ENCODE results near the gene DNAAF1.

Gene DNAAF1

GRCh38 chr16:84166796-84167695, 21.9 kb downstream of the DNAAF1 start:
- no peak overlapping the region for H3K4me3 ChIP-seq (ENCODE audit: low read depth in 1 of 2, low read length in 2 of 2)
- no peak overlapping the region for H3K9ac ChIP-seq (ENCODE audit: low read length)
- H3K27ac ChIP-seq (ENCODE audit: low read depth, low read length) = no peak overlapping the region
- H3K4me1 ChIP-seq (ENCODE audit: insufficient read depth, low read length) = no peaks in the 10 kb centered on the region
- H3K36me3 ChIP-seq (ENCODE audit: insufficient read depth, low read length) = no peaks in the 10 kb centered on the region
- peaks cover 0 to 5% of the 10 kb centered on the region in 2 donors for H3K27me3 ChIP-seq (ENCODE audit: control insufficient read depth in 1 of 2, insufficient read depth in 2 of 2, low read length in 2 of 2)
- no peaks in the 10 kb centered on the region for H3K9me3 ChIP-seq (ENCODE audit: low read length)

GRCh38 chr16:84169765-84170310, 24.7 kb downstream of the DNAAF1 start:
- H3K27ac ChIP-seq (ENCODE audit: low read depth, low read length) = no peak overlapping the region

GRCh38 chr16:84174396-84174795, 29.3 kb downstream of the DNAAF1 start:
- Histone ChIP-seq H3K9me3 (ENCODE audit: low read length) (no peaks in the 10 kb centered on the region), H3K27ac (ENCODE audit: low read depth, low read length) (no peak overlapping the region), H3K36me3 (ENCODE audit: insufficient read depth, low read length) (peaks cover 5% of the 10 kb centered on the region)

More at GRCh38 chr16:84169765-84170310, 24.7 kb downstream of the DNAAF1 start:
- Histone ChIP-seq H3K9me3 (ENCODE audit: low read length) (no peaks in the 10 kb centered on the region), H3K36me3 (ENCODE audit: insufficient read depth, low read length) (no peaks in the 10 kb centered on the region), H3K27me3 (ENCODE audit: control insufficient read depth in 1 of 2, insufficient read depth in 2 of 2, low read length in 2 of 2) (peaks cover 0 to 5% of the 10 kb centered on the region in 2 donors), H3K9ac (ENCODE audit: low read length) (no peak overlapping the region), H3K4me1 (ENCODE audit: insufficient read depth, low read length) (no peaks in the 10 kb centered on the region), H3K4me3 (ENCODE audit: low read depth in 1 of 2, low read length in 2 of 2) (no peak overlapping the region)

GRCh38 chr16:84175350-84176081, 30.4 kb downstream of the DNAAF1 start:
- H3K27me3 ChIP-seq (ENCODE audit: control insufficient read depth in 1 of 2, insufficient read depth in 2 of 2, low read length in 2 of 2) = no peaks in the 10 kb centered on the region

More at GRCh38 chr16:84174396-84174795, 29.3 kb downstream of the DNAAF1 start:
- no peaks in the 10 kb centered on the region for H3K27me3 ChIP-seq (ENCODE audit: control insufficient read depth in 1 of 2, insufficient read depth in 2 of 2, low read length in 2 of 2)
- H3K4me3 ChIP-seq (ENCODE audit: low read depth in 1 of 2, low read length in 2 of 2) = no peak overlapping the region
- H3K4me1 ChIP-seq (ENCODE audit: insufficient read depth, low read length) = peaks cover 21% of the 10 kb centered on the region
- no peak overlapping the region for H3K9ac ChIP-seq (ENCODE audit: low read length)

GRCh38 chr16:84176192-84177053, 31.3 kb downstream of the DNAAF1 start:
- Histone ChIP-seq H3K9ac (ENCODE audit: low read length) (no peak overlapping the region), H3K9me3 (ENCODE audit: low read length) (no peaks in the 10 kb centered on the region), H3K36me3 (ENCODE audit: insufficient read depth, low read length) (peaks cover 17% of the 10 kb centered on the region), H3K4me1 (ENCODE audit: insufficient read depth, low read length) (peaks cover 21% of the 10 kb centered on the region), H3K27me3 (ENCODE audit: control insufficient read depth in 1 of 2, insufficient read depth in 2 of 2, low read length in 2 of 2) (no peaks in the 10 kb centered on the region), H3K4me3 (ENCODE audit: low read depth in 1 of 2, low read length in 2 of 2) (no peak overlapping the region), H3K27ac (ENCODE audit: low read depth, low read length) (peak overlapping the region; percentile 32)

More at GRCh38 chr16:84175350-84176081, 30.4 kb downstream of the DNAAF1 start:
- no peak overlapping the region for H3K4me3 ChIP-seq (ENCODE audit: low read depth in 1 of 2, low read length in 2 of 2)
- H3K9ac ChIP-seq (ENCODE audit: low read length) = no peak overlapping the region
- peaks cover 9% of the 10 kb centered on the region for H3K36me3 ChIP-seq (ENCODE audit: insufficient read depth, low read length)
- no peaks in the 10 kb centered on the region for H3K9me3 ChIP-seq (ENCODE audit: low read length)
- peaks cover 21% of the 10 kb centered on the region for H3K4me1 ChIP-seq (ENCODE audit: insufficient read depth, low read length)
- no peak overlapping the region for H3K27ac ChIP-seq (ENCODE audit: low read depth, low read length)

GRCh38 chr16:84177741-84178073, 32.6 kb downstream of the DNAAF1 start:
- H3K36me3 ChIP-seq (ENCODE audit: insufficient read depth, low read length) = peaks cover 28% of the 10 kb centered on the region
- H3K4me3 ChIP-seq (ENCODE audit: low read depth in 1 of 2, low read length in 2 of 2) = no peak overlapping the region
- H3K27ac ChIP-seq (ENCODE audit: low read depth, low read length) = peak overlapping the region; percentile 32
- no peak overlapping the region for H3K9ac ChIP-seq (ENCODE audit: low read length)
- H3K9me3 ChIP-seq (ENCODE audit: low read length) = no peaks in the 10 kb centered on the region
- H3K4me1 ChIP-seq (ENCODE audit: insufficient read depth, low read length) = peaks cover 21% of the 10 kb centered on the region
- no peaks in the 10 kb centered on the region for H3K27me3 ChIP-seq (ENCODE audit: control insufficient read depth in 1 of 2, insufficient read depth in 2 of 2, low read length in 2 of 2)

GRCh38 chr16:84178146-84178765, 33.1 kb downstream of the DNAAF1 start:
- Histone ChIP-seq H3K27me3 (ENCODE audit: control insufficient read depth in 1 of 2, insufficient read depth in 2 of 2, low read length in 2 of 2) (no peaks in the 10 kb centered on the region), H3K4me1 (ENCODE audit: insufficient read depth, low read length) (peaks cover 21% of the 10 kb centered on the region), H3K27ac (ENCODE audit: low read depth, low read length) (peak overlapping the region; percentile 32), H3K4me3 (ENCODE audit: low read depth in 1 of 2, low read length in 2 of 2) (no peak overlapping the region), H3K9me3 (ENCODE audit: low read length) (no peaks in the 10 kb centered on the region), H3K9ac (ENCODE audit: low read length) (no peak overlapping the region), H3K36me3 (ENCODE audit: insufficient read depth, low read length) (peaks cover 33% of the 10 kb centered on the region)

- H3K27ac ChIP-seq (ENCODE audit: low read depth, low read length) = no peak overlapping the region
- peaks cover 33% of the 10 kb centered on the region for H3K36me3 ChIP-seq (ENCODE audit: insufficient read depth, low read length)
Observed at GRCh38 chr16:84178892-84179611, 33.9 kb downstream of the DNAAF1 start.

GRCh38 chr16:84179612-84180320, 34.7 kb downstream of the DNAAF1 start:
- H3K27ac ChIP-seq (ENCODE audit: low read depth, low read length) = no peak overlapping the region
- no peaks in the 10 kb centered on the region for H3K27me3 ChIP-seq (ENCODE audit: control insufficient read depth in 1 of 2, insufficient read depth in 2 of 2, low read length in 2 of 2)
- H3K36me3 ChIP-seq (ENCODE audit: insufficient read depth, low read length) = peaks cover 33% of the 10 kb centered on the region
- H3K4me1 ChIP-seq (ENCODE audit: insufficient read depth, low read length) = peaks cover 21% of the 10 kb centered on the region
- H3K4me3 ChIP-seq (ENCODE audit: low read depth in 1 of 2, low read length in 2 of 2) = no peak overlapping the region
- H3K9me3 ChIP-seq (ENCODE audit: low read length) = no peaks in the 10 kb centered on the region
- H3K9ac ChIP-seq (ENCODE audit: low read length) = no peak overlapping the region

More at GRCh38 chr16:84178892-84179611, 33.9 kb downstream of the DNAAF1 start:
- Histone ChIP-seq H3K9me3 (ENCODE audit: low read length) (no peaks in the 10 kb centered on the region), H3K4me3 (ENCODE audit: low read depth in 1 of 2, low read length in 2 of 2) (no peak overlapping the region), H3K27me3 (ENCODE audit: control insufficient read depth in 1 of 2, insufficient read depth in 2 of 2, low read length in 2 of 2) (no peaks in the 10 kb centered on the region), H3K9ac (ENCODE audit: low read length) (no peak overlapping the region), H3K4me1 (ENCODE audit: insufficient read depth, low read length) (peaks cover 21% of the 10 kb centered on the region)
